HG02943 (cell line): ENCODE measurements around the gene TIMM44.
"Not testable (repeated sequence)": the region's sequence is repeated elsewhere in the genome, so short reads cannot be mapped to it uniquely, and the experiment has no call there.

Experiments
- ATAC-seq: cut with Tn5 transposase; IDR thresholded peaks from one replicate; pipeline ENCODE4 v1.9.1; 2021; ENCODE audit warnings: mild to moderate bottlenecking, low read depth, moderate library complexity; ENCODE audit not compliant: unreplicated experiment

Gene TIMM44

GRCh38 chr19:7953576-7953975 is 10.1 kb upstream of the TIMM44 start:
- ATAC-seq: no peak

- ATAC-seq: no peak
Observed at GRCh38 chr19:7953060-7953459, 9.6 kb upstream of the TIMM44 start.

- ATAC-seq: no peak
Observed at GRCh38 chr19:7947939-7948338, 4.5 kb upstream of the TIMM44 start.

GRCh38 chr19:7944177-7944761 is 803 bp upstream of the TIMM44 start:
- peak; percentile 29 for ATAC-seq

GRCh38 chr19:7942981-7943443 is 454 bp downstream of the TIMM44 start:
- no peak for ATAC-seq

GRCh38 chr19:7941895-7942596 is 1.4 kb downstream of the TIMM44 start:
- ATAC-seq: no peak

GRCh38 chr19:7940841-7941240 is 2.6 kb downstream of the TIMM44 start:
- no peak for ATAC-seq

- ATAC-seq: no peak
Observed at GRCh38 chr19:7934766-7935165, 8.7 kb downstream of the TIMM44 start.

GRCh38 chr19:7933828-7934725 is 9.4 kb downstream of the TIMM44 start:
- no peak for ATAC-seq

GRCh38 chr19:7933411-7933810 is 10.1 kb downstream of the TIMM44 start:
- ATAC-seq: no peak

GRCh38 chr19:7932930-7933300 is 10.6 kb downstream of the TIMM44 start:
- no peak for ATAC-seq

- no peak for ATAC-seq
Observed at GRCh38 chr19:7932276-7932929, 11.1 kb downstream of the TIMM44 start.

GRCh38 chr19:7931221-7932061 is 12.0 kb downstream of the TIMM44 start:
- no peak for ATAC-seq

- no peak for ATAC-seq
Observed at GRCh38 chr19:7930765-7931164, 12.7 kb downstream of the TIMM44 start.

- ATAC-seq: not testable (repeated sequence)
Observed at GRCh38 chr19:7930030-7930429, 13.4 kb downstream of the TIMM44 start.

- ATAC-seq: no peak
Observed at GRCh38 chr19:7928741-7929701, 14.4 kb downstream of the TIMM44 start.

GRCh38 chr19:7928334-7928706 is 15.1 kb downstream of the TIMM44 start:
- no peak for ATAC-seq

GRCh38 chr19:7927605-7928333 is 15.7 kb downstream of the TIMM44 start:
- ATAC-seq: no peak
